ENCODE results near the gene UNC80. TPM values are rescaled to one million over a fixed set of nuclear protein-coding genes. Genes with fewer than 3 reads are reported as not detected.

UNC80 gene
- polyA plus RNA-seq, 1 of the 3 experiments (the other 2 are of a cell fraction): 0.59 TPM

- TF ChIP-seq USF1 (IDR thresholded peaks at IDR 0.05; ENCODE audit: borderline replicate concordance, low read depth) (no peak), POLR2AphosphoS5 (IDR thresholded peaks at IDR 0.05; ENCODE audit: low read depth, low read length) (peak; percentile 93), MEF2A (IDR thresholded peaks at IDR 0.05; ENCODE audit: borderline replicate concordance, low read depth) (no peak), REST (IDR thresholded peaks at IDR 0.05; ENCODE audit: low read depth, low read length) (no peak; the same call in 1 of the 2 replicates), CHD2 (IDR thresholded peaks at IDR 0.05; ENCODE audit: low read length, partially characterized antibody) (peak; percentile 27), USF2 (IDR thresholded peaks at IDR 0.05; ENCODE audit: borderline replicate concordance, low read depth, low read length) (no peak), JUND (IDR thresholded peaks at IDR 0.05) (no peak), RAD21 (IDR thresholded peaks at IDR 0.05; ENCODE audit: low read length) (no peak), MAX (IDR thresholded peaks at IDR 0.05; ENCODE audit: low read depth) (peak; percentile 68), GATA2 (CRISPR knock-in tag; IDR thresholded peaks at IDR 0.05) (no peak), YY1 (IDR thresholded peaks at IDR 0.05; ENCODE audit: low read depth) (peak; percentile 83), RFX5 (IDR thresholded peaks at IDR 0.05; ENCODE audit: low read length) (no peak), TEAD4 (IDR thresholded peaks at IDR 0.05; ENCODE audit: borderline replicate concordance, insufficient read depth) (no peak), PBX3 (IDR thresholded peaks at IDR 0.05) (no peak), NFIC (IDR thresholded peaks at IDR 0.05; ENCODE audit: borderline replicate concordance) (no peak)
Measured at GRCh38 chr2:210002158-210003157, 230.8 kb downstream of the UNC80 start, which contains the start of gene RPE (continued).
